SK-N-SH treated with all-trans-retinoic acid at 6 μM for 48 hours (cell line): ENCODE results near the gene ITIH4.

Experiments
- ATAC-seq: fragments of 200-7000 bp; cut with Tn5 transposase; 3 replicates; pipeline ENCODE4 v1.9.1; 2020; ENCODE audit warnings: mild to moderate bottlenecking, moderate library complexity
- ARNTL ChIP-seq: fragments of 450-650 bp; formaldehyde crosslinking; IDR thresholded peaks from 2 replicates; pipeline ENCODE4 v1.5.0; 2020; ENCODE audit warnings: low read depth, mild to moderate bottlenecking, moderate library complexity, borderline replicate concordance
- BACH2 ChIP-seq: fragments of 250-450 bp; sonication (Bioruptor Pico); IDR thresholded peaks from 2 replicates; pipeline ENCODE4 v1.9.0; 2021; ENCODE audit warnings: mild to moderate bottlenecking, borderline replicate concordance
- CSDC2 ChIP-seq: fragments of 250-450 bp; sonication (Bioruptor Pico); IDR thresholded peaks from 2 replicates; pipeline ENCODE4 v1.5.0; 2020; ENCODE audit warnings: mild to moderate bottlenecking, moderate library complexity
- ESRRG ChIP-seq: fragments of 250-450 bp; sonication (Bioruptor Pico); IDR thresholded peaks from 2 replicates; pipeline ENCODE4 v1.6.1; 2021; ENCODE audit warnings: mild to moderate bottlenecking
- GLIS3 ChIP-seq: fragments of 250-450 bp; sonication (Bioruptor Pico); IDR thresholded peaks from 2 replicates; pipeline ENCODE4 v1.5.0; 2020; ENCODE audit warnings: mild to moderate bottlenecking, moderate library complexity
- ISL1 ChIP-seq: fragments of 250-450 bp; sonication (Bioruptor Pico); IDR thresholded peaks from 2 replicates; pipeline ENCODE4 v2.1.2; 2022; ENCODE audit warnings: mild to moderate bottlenecking, moderate library complexity
- OSR1 ChIP-seq: fragments of 250-450 bp; sonication (Bioruptor Pico); IDR thresholded peaks from 2 replicates; pipeline ENCODE4 v1.8.0; 2022; ENCODE audit warnings: moderate library complexity, mild to moderate bottlenecking, inconsistent platforms
- PPARA ChIP-seq: fragments of 250-450 bp; sonication (Bioruptor Pico); IDR thresholded peaks from 2 replicates; pipeline ENCODE4 v1.5.0; 2020; ENCODE audit warnings: mild to moderate bottlenecking, borderline replicate concordance
- RARB ChIP-seq: fragments of 250-450 bp; sonication (Bioruptor Pico); IDR thresholded peaks from 2 replicates; pipeline ENCODE4 v1.8.0; 2021; ENCODE audit warnings: mild to moderate bottlenecking, moderate library complexity
- SNAI2 ChIP-seq: fragments of 250-450 bp; sonication (Bioruptor Pico); IDR thresholded peaks from 2 replicates; pipeline ENCODE4 v1.5.0; 2020; ENCODE audit warnings: mild to moderate bottlenecking, moderate library complexity
- TCF4 ChIP-seq: fragments of 250-450 bp; sonication (Bioruptor Pico); IDR thresholded peaks from 2 replicates; pipeline ENCODE4 v1.8.0; 2021; ENCODE audit warnings: mild to moderate bottlenecking, moderate library complexity, borderline replicate concordance
- TOX ChIP-seq: fragments of 250-450 bp; sonication (Bioruptor Pico); IDR thresholded peaks from 2 replicates; pipeline ENCODE4 v1.8.0; 2021; ENCODE audit warnings: mild to moderate bottlenecking, moderate library complexity, borderline replicate concordance
- TSHZ2 ChIP-seq: fragments of 250-450 bp; sonication (Bioruptor Pico); IDR thresholded peaks from 2 replicates; pipeline ENCODE4 v1.5.0; 2020; ENCODE audit warnings: mild to moderate bottlenecking, moderate library complexity
- ZC3H10 ChIP-seq: fragments of 250-450 bp; sonication (Bioruptor Pico); IDR thresholded peaks from 2 replicates; pipeline ENCODE4 v1.5.1; 2021; ENCODE audit warnings: mild to moderate bottlenecking, moderate library complexity
- ZFP3 ChIP-seq: fragments of 250-450 bp; sonication (Bioruptor Pico); IDR thresholded peaks from 2 replicates; pipeline ENCODE4 v1.5.0; 2020; ENCODE audit warnings: mild to moderate bottlenecking, moderate library complexity
- ZNF565 ChIP-seq: fragments of 450-650 bp; formaldehyde crosslinking; conservative IDR thresholded peaks from 2 replicates; pipeline ENCODE4 v1.5.0; 2020; ENCODE audit warnings: low read depth, mild to moderate bottlenecking, moderate library complexity
- ZNF70 ChIP-seq: fragments of 450-650 bp; formaldehyde crosslinking; IDR thresholded peaks from 2 replicates; pipeline ENCODE4 v1.5.0; 2020; ENCODE audit warnings: mild to moderate bottlenecking, moderate library complexity
- ZNF8 ChIP-seq: fragments of 450-650 bp; formaldehyde crosslinking; IDR thresholded peaks from 2 replicates; pipeline ENCODE4 v1.5.0; 2020; ENCODE audit warnings: mild to moderate bottlenecking, moderate library complexity
- TF ChIP-seq, protein P1 (sequence below): fragments of 250-450 bp; sonication (Bioruptor Pico); IDR thresholded peaks from 2 replicates; pipeline ENCODE4 v1.5.1; 2021; ENCODE audit warnings: mild to moderate bottlenecking, moderate library complexity
- TF ChIP-seq, protein P2 (sequence below): fragments of 250-450 bp; sonication (Bioruptor Pico); IDR thresholded peaks from 2 replicates; pipeline ENCODE4 v1.8.0; 2021; ENCODE audit warnings: low read depth, mild to moderate bottlenecking, moderate library complexity, borderline replicate concordance
- TF ChIP-seq, protein P3 (sequence below): fragments of 250-450 bp; sonication (Bioruptor Pico); IDR thresholded peaks from 2 replicates; pipeline ENCODE4 v1.5.1; 2020; ENCODE audit warnings: low read depth, mild to moderate bottlenecking, moderate library complexity
- TF ChIP-seq, protein P4 (sequence below): fragments of 250-450 bp; sonication (Bioruptor Pico); IDR thresholded peaks from 2 replicates; pipeline ENCODE4 v1.8.0; 2020; ENCODE audit warnings: mild to moderate bottlenecking, moderate library complexity, borderline replicate concordance

ITIH4 gene

DNA sequence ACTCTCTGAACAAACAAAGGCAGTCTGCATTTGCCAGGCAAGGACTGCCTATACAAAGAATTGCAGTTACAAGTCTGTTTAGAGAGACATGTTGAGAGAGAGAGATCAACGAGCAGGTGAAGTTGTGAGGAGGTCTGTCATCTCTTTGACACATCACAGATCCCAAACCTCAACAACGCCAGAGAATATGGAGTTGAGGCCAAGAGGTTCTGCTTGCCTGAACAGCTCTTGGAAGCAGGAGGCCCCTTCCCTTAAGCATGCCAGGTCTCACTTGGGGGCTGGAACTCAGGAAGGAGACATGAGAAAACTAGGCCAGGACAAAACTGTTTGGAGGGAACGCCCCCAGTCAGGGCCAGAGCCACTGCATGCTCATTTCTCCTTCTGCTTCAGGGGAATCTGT, 26.7 kb upstream of the ITIH4 start:
- no peak for ATAC-seq
- TF ChIP-seq ISL1 (CRISPR knock-in tag) (no peak), ESRRG (CRISPR knock-in tag) (no peak), ZFP3 (CRISPR knock-in tag) (no peak), CSDC2 (CRISPR knock-in tag) (no peak), BACH2 (CRISPR knock-in tag) (no peak), ZNF565 (CRISPR knock-in tag) (no peak), TCF4 (no peak), OSR1 (no peak), RARB (CRISPR knock-in tag) (no peak), PPARA (CRISPR knock-in tag) (no peak), TOX (CRISPR knock-in tag) (no peak)
- TF ChIP-seq, protein P1, sequence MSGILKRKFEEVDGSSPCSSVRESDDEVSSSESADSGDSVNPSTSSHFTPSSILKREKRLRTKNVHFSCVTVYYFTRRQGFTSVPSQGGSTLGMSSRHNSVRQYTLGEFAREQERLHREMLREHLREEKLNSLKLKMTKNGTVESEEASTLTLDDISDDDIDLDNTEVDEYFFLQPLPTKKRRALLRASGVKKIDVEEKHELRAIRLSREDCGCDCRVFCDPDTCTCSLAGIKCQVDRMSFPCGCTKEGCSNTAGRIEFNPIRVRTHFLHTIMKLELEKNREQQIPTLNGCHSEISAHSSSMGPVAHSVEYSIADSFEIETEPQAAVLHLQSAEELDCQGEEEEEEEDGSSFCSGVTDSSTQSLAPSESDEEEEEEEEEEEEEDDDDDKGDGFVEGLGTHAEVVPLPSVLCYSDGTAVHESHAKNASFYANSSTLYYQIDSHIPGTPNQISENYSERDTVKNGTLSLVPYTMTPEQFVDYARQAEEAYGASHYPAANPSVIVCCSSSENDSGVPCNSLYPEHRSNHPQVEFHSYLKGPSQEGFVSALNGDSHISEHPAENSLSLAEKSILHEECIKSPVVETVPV (CRISPR knock-in tag): no peak
- TF ChIP-seq, protein P2, sequence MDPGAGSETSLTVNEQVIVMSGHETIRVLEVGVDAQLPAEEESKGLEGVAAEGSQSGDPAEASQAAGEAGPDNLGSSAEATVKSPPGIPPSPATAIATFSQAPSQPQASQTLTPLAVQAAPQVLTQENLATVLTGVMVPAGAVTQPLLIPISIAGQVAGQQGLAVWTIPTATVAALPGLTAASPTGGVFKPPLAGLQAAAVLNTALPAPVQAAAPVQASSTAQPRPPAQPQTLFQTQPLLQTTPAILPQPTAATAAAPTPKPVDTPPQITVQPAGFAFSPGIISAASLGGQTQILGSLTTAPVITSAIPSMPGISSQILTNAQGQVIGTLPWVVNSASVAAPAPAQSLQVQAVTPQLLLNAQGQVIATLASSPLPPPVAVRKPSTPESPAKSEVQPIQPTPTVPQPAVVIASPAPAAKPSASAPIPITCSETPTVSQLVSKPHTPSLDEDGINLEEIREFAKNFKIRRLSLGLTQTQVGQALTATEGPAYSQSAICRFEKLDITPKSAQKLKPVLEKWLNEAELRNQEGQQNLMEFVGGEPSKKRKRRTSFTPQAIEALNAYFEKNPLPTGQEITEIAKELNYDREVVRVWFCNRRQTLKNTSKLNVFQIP (CRISPR knock-in tag): no peak

DNA sequence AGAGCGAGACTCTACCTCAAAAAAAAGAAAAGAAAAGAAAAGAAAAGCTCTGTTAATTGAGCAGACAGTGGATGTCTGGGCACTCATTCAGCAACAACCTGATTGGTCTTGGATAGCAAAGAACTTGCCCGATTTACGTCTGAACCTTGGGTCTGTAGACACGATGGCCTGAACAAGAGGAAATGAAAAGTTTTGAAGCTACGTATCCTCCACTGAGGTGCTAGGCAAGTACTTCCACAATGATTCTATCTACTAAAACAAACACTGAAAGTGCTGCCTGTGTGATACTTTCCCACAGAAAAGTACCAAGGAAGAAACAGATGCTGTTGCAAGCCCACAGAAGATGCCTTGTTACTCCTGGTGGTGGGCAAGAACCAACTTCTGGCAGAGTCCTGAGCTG, 26.2 kb upstream of the ITIH4 start:
- no peak for ATAC-seq
- TF ChIP-seq ARNTL (CRISPR knock-in tag) (no peak), GLIS3 (CRISPR knock-in tag) (no peak), ZNF70 (CRISPR knock-in tag) (no peak), TOX (CRISPR knock-in tag) (no peak), PPARA (CRISPR knock-in tag) (no peak), ESRRG (CRISPR knock-in tag) (no peak), ISL1 (CRISPR knock-in tag) (no peak), RARB (CRISPR knock-in tag) (no peak), ZC3H10 (CRISPR knock-in tag) (no peak), TCF4 (no peak), OSR1 (no peak), ZNF8 (CRISPR knock-in tag) (no peak), CSDC2 (CRISPR knock-in tag) (no peak), BACH2 (CRISPR knock-in tag) (no peak), SNAI2 (CRISPR knock-in tag) (no peak), TSHZ2 (CRISPR knock-in tag) (no peak)
- TF ChIP-seq, protein P2 (CRISPR knock-in tag): no peak
- TF ChIP-seq, protein P3, sequence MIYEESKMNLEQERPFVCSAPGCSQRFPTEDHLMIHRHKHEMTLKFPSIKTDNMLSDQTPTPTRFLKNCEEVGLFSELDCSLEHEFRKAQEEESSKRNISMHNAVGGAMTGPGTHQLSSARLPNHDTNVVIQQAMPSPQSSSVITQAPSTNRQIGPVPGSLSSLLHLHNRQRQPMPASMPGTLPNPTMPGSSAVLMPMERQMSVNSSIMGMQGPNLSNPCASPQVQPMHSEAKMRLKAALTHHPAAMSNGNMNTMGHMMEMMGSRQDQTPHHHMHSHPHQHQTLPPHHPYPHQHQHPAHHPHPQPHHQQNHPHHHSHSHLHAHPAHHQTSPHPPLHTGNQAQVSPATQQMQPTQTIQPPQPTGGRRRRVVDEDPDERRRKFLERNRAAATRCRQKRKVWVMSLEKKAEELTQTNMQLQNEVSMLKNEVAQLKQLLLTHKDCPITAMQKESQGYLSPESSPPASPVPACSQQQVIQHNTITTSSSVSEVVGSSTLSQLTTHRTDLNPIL (CRISPR knock-in tag): no peak
- TF ChIP-seq, protein P1 (CRISPR knock-in tag): no peak
- TF ChIP-seq, protein P4, sequence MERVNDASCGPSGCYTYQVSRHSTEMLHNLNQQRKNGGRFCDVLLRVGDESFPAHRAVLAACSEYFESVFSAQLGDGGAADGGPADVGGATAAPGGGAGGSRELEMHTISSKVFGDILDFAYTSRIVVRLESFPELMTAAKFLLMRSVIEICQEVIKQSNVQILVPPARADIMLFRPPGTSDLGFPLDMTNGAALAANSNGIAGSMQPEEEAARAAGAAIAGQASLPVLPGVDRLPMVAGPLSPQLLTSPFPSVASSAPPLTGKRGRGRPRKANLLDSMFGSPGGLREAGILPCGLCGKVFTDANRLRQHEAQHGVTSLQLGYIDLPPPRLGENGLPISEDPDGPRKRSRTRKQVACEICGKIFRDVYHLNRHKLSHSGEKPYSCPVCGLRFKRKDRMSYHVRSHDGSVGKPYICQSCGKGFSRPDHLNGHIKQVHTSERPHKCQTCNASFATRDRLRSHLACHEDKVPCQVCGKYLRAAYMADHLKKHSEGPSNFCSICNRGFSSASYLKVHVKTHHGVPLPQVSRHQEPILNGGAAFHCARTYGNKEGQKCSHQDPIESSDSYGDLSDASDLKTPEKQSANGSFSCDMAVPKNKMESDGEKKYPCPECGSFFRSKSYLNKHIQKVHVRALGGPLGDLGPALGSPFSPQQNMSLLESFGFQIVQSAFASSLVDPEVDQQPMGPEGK: no peak
